Endothelial cell (in vitro differentiated cells): ENCODE data around the gene CAND2. TPM values are rescaled to one million over a fixed set of nuclear protein-coding genes. Genes with fewer than 3 reads are reported as not detected.
"Not testable (repeated sequence)": the region's sequence is repeated elsewhere in the genome, so short reads cannot be mapped to it uniquely, and the experiment has no call there.

Experiments
- DNase-seq: peaks from one replicate; pipeline ENCODE4 v3.0.0; 2021; ENCODE audit warnings: low spot score
- H3K27ac Mint-ChIP-seq: one replicate; pipeline ENCODE4 v1.8.0; 2021; ENCODE audit warnings: mixed read lengths, inconsistent platforms; ENCODE audit not compliant: unreplicated experiment
- H3K27me3 Mint-ChIP-seq: one replicate; pipeline ENCODE4 v1.8.0; 2021; ENCODE audit warnings: mild to moderate bottlenecking, moderate library complexity, mixed read lengths, inconsistent platforms; ENCODE audit not compliant: unreplicated experiment
- H3K36me3 Mint-ChIP-seq: one replicate; pipeline ENCODE4 v1.8.0; 2021; ENCODE audit warnings: mild to moderate bottlenecking, low read depth, mixed read lengths, inconsistent platforms; ENCODE audit not compliant: unreplicated experiment
- H3K4me1 Mint-ChIP-seq: one replicate; pipeline ENCODE4 v1.8.0; 2021; ENCODE audit warnings: mild to moderate bottlenecking, mixed read lengths, inconsistent platforms; ENCODE audit not compliant: unreplicated experiment
- H3K4me3 Mint-ChIP-seq: one replicate; pipeline ENCODE4 v1.8.0; 2021; ENCODE audit warnings: mild to moderate bottlenecking, mixed read lengths, inconsistent platforms; ENCODE audit not compliant: unreplicated experiment
- H3K9me3 Mint-ChIP-seq: one replicate; pipeline ENCODE4 v1.8.0; 2021; ENCODE audit warnings: mixed read lengths, inconsistent platforms; ENCODE audit not compliant: unreplicated experiment
- total RNA-seq: library from RNA; stranded (reverse); fragmentation: NEBNext Ultra II Directional; extraction: Animal tissue kit (Norgen Biotek cat#: 25700); gene quantifications from one replicate; pipeline ENCODE4 v1.2.1, GENCODE V29; 2021; ENCODE audit not compliant: unreplicated experiment
- TF ChIP-seq, protein P1 (sequence below): fragments of 200-600 bp; sonication (generic); IDR thresholded peaks from one replicate; pipeline ENCODE4 v1.5.0; 2021; ENCODE audit warnings: antibody characterized with exemption; ENCODE audit not compliant: unreplicated experiment

Gene CAND2
- total RNA-seq, 1 donor from 2014 or later = 1.8 TPM

DNA sequence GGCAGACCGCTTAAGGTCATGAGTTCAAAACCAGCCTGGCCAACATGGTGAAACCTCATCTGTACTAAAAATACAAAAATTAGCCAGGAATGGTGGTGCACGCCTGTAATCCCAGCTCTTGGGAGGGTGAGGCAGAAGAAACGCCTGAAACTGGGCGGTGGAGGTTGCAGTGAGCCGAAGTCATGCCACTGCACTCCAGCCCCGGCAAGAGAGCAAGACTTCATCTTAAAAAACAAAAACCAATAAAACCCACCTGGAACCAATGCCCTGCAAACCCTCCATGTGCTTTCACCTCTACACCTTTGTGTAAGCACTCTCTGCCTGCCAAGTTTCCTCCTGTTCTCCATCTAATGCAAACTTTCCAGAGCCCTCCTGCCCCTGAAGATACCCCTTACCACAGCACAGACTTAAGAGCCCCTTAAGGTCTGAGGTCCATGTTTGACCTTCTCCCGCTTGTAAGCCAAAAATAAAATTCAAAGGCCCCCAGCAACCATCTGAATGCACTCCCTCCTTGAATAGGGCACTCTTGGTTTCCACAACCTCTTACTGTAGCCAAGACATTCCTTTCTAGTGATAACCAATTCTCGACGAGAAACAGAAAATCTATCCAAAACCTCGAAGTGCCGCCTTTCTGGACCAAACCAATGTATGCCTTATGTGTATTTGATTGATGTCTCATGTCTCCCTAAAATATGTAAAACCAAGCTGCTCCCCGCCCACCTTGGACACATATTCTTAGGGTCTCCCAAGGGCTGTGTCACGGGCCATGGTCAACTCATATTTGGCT, 41.9 kb downstream of the CAND2 start:
- peaks cover 9% of the 10 kb centered on the region for H3K27me3 Mint-ChIP-seq
- H3K9me3 Mint-ChIP-seq = no peaks in the 10 kb centered on the region
- TF ChIP-seq, protein P1, sequence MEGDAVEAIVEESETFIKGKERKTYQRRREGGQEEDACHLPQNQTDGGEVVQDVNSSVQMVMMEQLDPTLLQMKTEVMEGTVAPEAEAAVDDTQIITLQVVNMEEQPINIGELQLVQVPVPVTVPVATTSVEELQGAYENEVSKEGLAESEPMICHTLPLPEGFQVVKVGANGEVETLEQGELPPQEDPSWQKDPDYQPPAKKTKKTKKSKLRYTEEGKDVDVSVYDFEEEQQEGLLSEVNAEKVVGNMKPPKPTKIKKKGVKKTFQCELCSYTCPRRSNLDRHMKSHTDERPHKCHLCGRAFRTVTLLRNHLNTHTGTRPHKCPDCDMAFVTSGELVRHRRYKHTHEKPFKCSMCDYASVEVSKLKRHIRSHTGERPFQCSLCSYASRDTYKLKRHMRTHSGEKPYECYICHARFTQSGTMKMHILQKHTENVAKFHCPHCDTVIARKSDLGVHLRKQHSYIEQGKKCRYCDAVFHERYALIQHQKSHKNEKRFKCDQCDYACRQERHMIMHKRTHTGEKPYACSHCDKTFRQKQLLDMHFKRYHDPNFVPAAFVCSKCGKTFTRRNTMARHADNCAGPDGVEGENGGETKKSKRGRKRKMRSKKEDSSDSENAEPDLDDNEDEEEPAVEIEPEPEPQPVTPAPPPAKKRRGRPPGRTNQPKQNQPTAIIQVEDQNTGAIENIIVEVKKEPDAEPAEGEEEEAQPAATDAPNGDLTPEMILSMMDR = no peak
- no peak for DNase-seq
- H3K27ac Mint-ChIP-seq = peak overlapping the region; percentile 72
- peak overlapping the region; percentile 44 for H3K4me3 Mint-ChIP-seq
- peaks cover 36% of the 10 kb centered on the region for H3K36me3 Mint-ChIP-seq
- H3K4me1 Mint-ChIP-seq = peaks cover 30% of the 10 kb centered on the region

- Mint-ChIP-seq H3K27ac (peak overlapping the region; percentile 43), H3K4me1 (peaks cover 30% of the 10 kb centered on the region), H3K9me3 (no peaks in the 10 kb centered on the region), H3K4me3 (peak overlapping the region; percentile 99), H3K27me3 (peaks cover 9% of the 10 kb centered on the region), H3K36me3 (peaks cover 28% of the 10 kb centered on the region)
- no peak for DNase-seq
- TF ChIP-seq, protein P1 = no peak
Measured at GRCh38 chr3:12839156-12839946, 42.9 kb downstream of the CAND2 start.

DNA sequence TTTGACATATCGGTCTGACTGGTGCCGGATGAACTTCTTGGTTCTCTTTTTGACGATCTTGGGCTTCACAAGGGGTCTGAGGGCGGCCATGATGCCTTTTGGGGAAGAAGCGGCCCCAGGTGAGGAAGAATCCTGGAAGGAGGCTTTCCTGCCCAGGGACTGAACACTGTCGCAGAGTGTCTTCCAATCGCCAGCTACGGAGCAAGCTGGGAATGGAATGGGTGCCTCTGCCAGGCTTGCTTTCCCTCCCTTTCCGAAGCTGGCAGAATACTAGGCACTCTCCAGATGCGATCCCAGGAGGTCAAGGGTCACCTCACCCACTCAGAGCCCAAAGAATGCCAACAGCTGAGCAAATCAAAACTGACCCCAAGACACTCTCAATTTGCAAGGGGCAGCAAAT, 43.7 kb downstream of the CAND2 start:
- Mint-ChIP-seq H3K4me3 (peak overlapping the region; percentile 99), H3K27ac (peak overlapping the region; percentile 99), H3K4me1 (peaks cover 30% of the 10 kb centered on the region), H3K36me3 (peaks cover 25% of the 10 kb centered on the region)
- H3K9me3 Mint-ChIP-seq, H3K27me3 Mint-ChIP-seq, DNase-seq: not testable (repeated sequence)

DNA sequence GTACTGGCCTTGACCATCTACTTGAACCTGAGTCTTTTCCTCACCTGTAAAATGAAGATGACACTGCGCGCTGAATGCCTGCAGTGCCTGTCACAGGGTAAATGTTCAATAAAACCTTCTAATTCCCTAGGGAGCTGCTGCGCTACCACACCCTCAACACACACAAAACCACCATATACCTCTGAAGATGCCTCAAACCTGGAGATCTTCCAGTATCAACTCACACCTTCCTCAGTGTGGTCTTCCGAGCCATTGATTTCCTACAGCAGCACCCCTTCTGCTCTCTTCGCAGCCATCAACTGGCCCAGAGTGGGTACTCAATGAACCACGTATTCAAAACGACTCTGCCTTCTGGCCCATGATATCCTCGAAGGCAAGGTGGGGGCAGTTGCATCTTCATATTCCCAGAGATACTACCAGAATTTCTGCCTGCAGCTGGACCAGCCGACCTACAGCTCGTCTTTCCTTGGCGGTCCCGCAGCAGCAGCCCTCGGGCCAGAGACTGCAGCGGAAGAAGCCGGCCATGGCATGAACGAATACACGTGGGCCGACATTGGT, 44.2 kb downstream of the CAND2 start:
- peak; percentile 29 for DNase-seq
- Mint-ChIP-seq H3K4me3 (peak overlapping the region; percentile 99), H3K27me3 (peaks cover 12% of the 10 kb centered on the region), H3K9me3 (no peaks in the 10 kb centered on the region), H3K27ac (peak overlapping the region; percentile 99), H3K36me3 (peaks cover 22% of the 10 kb centered on the region), H3K4me1 (peaks cover 31% of the 10 kb centered on the region)
- TF ChIP-seq, protein P1 = no peak

DNA sequence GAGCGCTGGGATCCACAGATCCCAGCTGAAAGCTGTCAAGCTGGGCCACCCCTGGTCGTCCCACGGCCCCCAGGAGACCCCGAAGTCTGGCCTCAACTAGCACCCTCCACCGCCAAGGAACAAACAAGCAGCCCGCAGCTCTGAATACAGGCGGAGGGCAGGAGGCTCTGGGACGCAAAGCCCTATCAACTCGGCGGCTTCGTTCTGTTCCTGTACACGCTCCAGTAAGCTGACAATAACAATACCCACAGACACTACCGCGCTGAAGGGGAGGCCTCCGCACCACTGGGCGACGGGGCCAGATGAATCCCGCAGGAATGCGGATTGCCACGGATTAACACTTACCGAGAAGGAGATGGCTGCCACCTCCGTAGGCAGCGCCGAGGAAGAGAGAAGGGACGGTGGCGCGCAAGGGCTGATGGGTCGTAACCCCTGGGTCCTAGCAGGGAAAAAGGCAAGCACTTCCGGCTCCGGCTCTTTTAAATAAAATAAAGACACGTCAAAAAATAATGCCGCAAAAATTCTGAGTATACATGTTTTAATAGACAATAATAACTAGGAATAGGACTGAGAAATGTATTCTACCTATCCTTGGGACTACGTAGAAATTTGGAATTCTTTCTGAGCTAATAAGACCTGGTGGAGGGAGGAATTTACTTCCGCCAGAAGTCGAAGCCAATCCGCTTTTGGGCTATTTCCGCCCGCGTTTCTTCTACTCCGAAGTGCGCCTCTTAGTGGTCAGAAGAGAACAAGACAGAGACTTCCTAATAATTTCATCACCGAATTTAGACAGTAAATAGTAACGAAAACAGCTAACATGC, 44.9 kb downstream of the CAND2 start, which contains the start of gene RPL32:
Gene RPL32, minus strand, starts transcription at position 417 of the 821 bp plus-strand sequence. CDS start 1,328 bp downstream, outside the sequence.
- DNase-seq = peak; percentile 73
- H3K27me3 Mint-ChIP-seq = peaks cover 12% of the 10 kb centered on the region
- H3K4me1 Mint-ChIP-seq = peaks cover 32% of the 10 kb centered on the region
- H3K9me3 Mint-ChIP-seq = no peaks in the 10 kb centered on the region
- peak within 1 kb of the TSS; percentile 99 for H3K4me3 Mint-ChIP-seq
- H3K36me3 Mint-ChIP-seq = peaks cover 18% of the 10 kb centered on the region
- TF ChIP-seq, protein P1 = peak; percentile 85
- H3K27ac Mint-ChIP-seq = peak within 1 kb of the TSS; percentile 99
